ENCODE measurements around the gene TGFB3.

GRCh38 chr14:76012354-76012753 lies 30.6 kb upstream of the TGFB3 start:
- TF ChIP-seq CTCF (IDR thresholded peaks at IDR 0.05) (no peak), EZH2 (IDR thresholded peaks at IDR 0.05; ENCODE audit: borderline replicate concordance, insufficient read depth, low read depth, low read length, poor library complexity, severe bottlenecking) (no peak)
